PC-9 (cell line): Measurements from ENCODE around the gene KDM5B.

Experiments
- EZH2 ChIP-seq: fragments of 200-600 bp; sonication (generic); IDR thresholded peaks from 2 replicates; pipeline ENCODE4 v1.8.0; 2017; ENCODE audit warnings: antibody characterized with exemption, low read depth
- TF ChIP-seq, protein P1 (sequence below): fragments of 200-600 bp; sonication (generic); conservative IDR thresholded peaks from 2 replicates; pipeline ENCODE4 v1.6.1; 2017; ENCODE audit warnings: mixed run types, antibody characterized with exemption, mild to moderate bottlenecking, moderate library complexity

DNA sequence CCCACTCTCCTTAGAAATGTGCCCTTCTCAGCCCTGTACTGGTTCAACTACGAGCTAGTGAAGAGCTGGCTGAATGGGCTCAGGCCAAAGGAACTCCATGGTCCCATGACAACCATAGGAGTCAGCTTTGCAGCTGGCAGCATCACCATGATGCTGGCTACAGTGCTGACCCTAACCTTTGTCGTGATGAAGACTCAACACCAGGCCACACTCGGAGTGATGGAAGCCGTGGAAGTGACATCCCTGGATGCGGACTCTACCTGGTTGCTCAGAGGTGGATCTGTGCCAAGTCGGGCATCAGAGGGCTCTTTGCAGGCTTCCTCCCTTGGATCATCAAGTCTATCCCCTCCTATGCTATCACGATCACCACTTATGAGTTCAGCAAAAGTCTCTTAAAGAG is 11.6 kb downstream of the KDM5B start:
- TF ChIP-seq, protein P1, sequence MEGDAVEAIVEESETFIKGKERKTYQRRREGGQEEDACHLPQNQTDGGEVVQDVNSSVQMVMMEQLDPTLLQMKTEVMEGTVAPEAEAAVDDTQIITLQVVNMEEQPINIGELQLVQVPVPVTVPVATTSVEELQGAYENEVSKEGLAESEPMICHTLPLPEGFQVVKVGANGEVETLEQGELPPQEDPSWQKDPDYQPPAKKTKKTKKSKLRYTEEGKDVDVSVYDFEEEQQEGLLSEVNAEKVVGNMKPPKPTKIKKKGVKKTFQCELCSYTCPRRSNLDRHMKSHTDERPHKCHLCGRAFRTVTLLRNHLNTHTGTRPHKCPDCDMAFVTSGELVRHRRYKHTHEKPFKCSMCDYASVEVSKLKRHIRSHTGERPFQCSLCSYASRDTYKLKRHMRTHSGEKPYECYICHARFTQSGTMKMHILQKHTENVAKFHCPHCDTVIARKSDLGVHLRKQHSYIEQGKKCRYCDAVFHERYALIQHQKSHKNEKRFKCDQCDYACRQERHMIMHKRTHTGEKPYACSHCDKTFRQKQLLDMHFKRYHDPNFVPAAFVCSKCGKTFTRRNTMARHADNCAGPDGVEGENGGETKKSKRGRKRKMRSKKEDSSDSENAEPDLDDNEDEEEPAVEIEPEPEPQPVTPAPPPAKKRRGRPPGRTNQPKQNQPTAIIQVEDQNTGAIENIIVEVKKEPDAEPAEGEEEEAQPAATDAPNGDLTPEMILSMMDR: no peak
- no peak for TF ChIP-seq EZH2
